CD14-positive monocyte (primary cell): ENCODE results near the gene SLC35F3. TPM values are rescaled to one million over a fixed set of nuclear protein-coding genes. Genes with fewer than 3 reads are reported as not detected.

Experiments
- DNase-seq, 3 donors: peaks; one replicate each; pipeline ENCODE4 v3.0.0-alpha.2; 2011 to 2022
- H2AFZ ChIP-seq: 2 replicates; pipeline ENCODE4 v1.6.0; 2012; ENCODE audit warnings: mild to moderate bottlenecking, low read depth, low read length, inconsistent platforms; ENCODE audit not compliant: insufficient read depth, poor library complexity, severe bottlenecking
- H3K27ac ChIP-seq, 2 donors: 1 replicate in 1 of 2; 2 replicates in 1 of 2; pipeline ENCODE4 v1.5.1; 2012 to 2013; ENCODE audit warnings: low read length in 2 of 2, control low read depth in 1 of 2, inconsistent platforms in 1 of 2, low read depth in 1 of 2, mild to moderate bottlenecking in 1 of 2
- H3K27me3 ChIP-seq, 2 donors: one replicate each; pipeline versions ENCODE4 v1.6.0 to v1.6.1; 2011 to 2013; ENCODE audit warnings: low read length in 2 of 2; ENCODE audit not compliant: control insufficient read depth in 2 of 2, insufficient read depth in 2 of 2
- H3K36me3 ChIP-seq, 2 donors: replicated peaks in 1 of 2; 1 replicate in 1 of 2; 2 replicates in 1 of 2; pipeline versions ENCODE4 v1.5.1 to v1.6.1; 2012 to 2013; ENCODE audit warnings: low read length in 2 of 2, control low read depth in 1 of 2, inconsistent platforms in 1 of 2, mild to moderate bottlenecking in 1 of 2; ENCODE audit not compliant: insufficient read depth in 2 of 2, control insufficient read depth in 1 of 2
- H3K4me1 ChIP-seq, 2 donors: 1 replicate in 1 of 2; 2 replicates in 1 of 2; pipeline versions ENCODE4 v1.5.1 to v1.6.1; 2012 to 2013; ENCODE audit warnings: low read length in 2 of 2, control low read depth in 1 of 2, inconsistent platforms in 1 of 2, mild to moderate bottlenecking in 1 of 2, moderate library complexity in 1 of 2; ENCODE audit not compliant: insufficient read depth in 2 of 2, control insufficient read depth in 1 of 2
- H3K4me2 ChIP-seq: replicated peaks from 2 replicates; pipeline ENCODE3; 2012; ENCODE audit warnings: low read length, moderate library complexity, mild to moderate bottlenecking; ENCODE audit not compliant: poor library complexity, severe bottlenecking; ENCODE audit errors: extremely low read depth
- H3K4me3 ChIP-seq, 3 experiments: fragments of 200-600 bp in 1 of 3; sonication (generic) in 1 of 3; replicated peaks in 1 of 3; 1 replicate in 2 of 3; 2 replicates in 1 of 3; pipeline ENCODE4 v1.5.1; 2011 to 2013; ENCODE audit warnings: low read length in 3 of 3, mild to moderate bottlenecking in 3 of 3, control low read depth in 2 of 3, low read depth in 2 of 3, inconsistent platforms in 1 of 3, moderate library complexity in 1 of 3
- H3K79me2 ChIP-seq: 2 replicates; pipeline ENCODE4 v1.6.0; 2012; ENCODE audit warnings: mild to moderate bottlenecking, control low read depth, inconsistent platforms, low read length, moderate library complexity; ENCODE audit not compliant: insufficient read depth
- H3K9ac ChIP-seq: 2 replicates; pipeline ENCODE4 v1.6.0; 2017; ENCODE audit warnings: low read length, mild to moderate bottlenecking; ENCODE audit not compliant: insufficient read depth, poor library complexity, severe bottlenecking
- H3K9me3 ChIP-seq, 2 donors: replicated peaks in 1 of 2; 1 replicate in 1 of 2; 2 replicates in 1 of 2; pipeline versions ENCODE4 v1.5.1 to v1.6.1; 2012 to 2013; ENCODE audit warnings: low read length in 2 of 2, control low read depth in 1 of 2; ENCODE audit not compliant: control insufficient read depth in 1 of 2, insufficient read depth in 1 of 2
- H4K20me1 ChIP-seq: 2 replicates; pipeline ENCODE4 v1.6.0; 2012; ENCODE audit warnings: mild to moderate bottlenecking, low read length, control low read depth, moderate library complexity; ENCODE audit not compliant: insufficient read depth
- H3K27ac Mint-ChIP-seq, 7 donors: one replicate each; pipeline ENCODE4 v1.8.0; 2020; ENCODE audit warnings: mild to moderate bottlenecking in 7 of 7, mixed read lengths in 7 of 7, moderate library complexity in 6 of 7, inconsistent platforms in 2 of 7
- H3K27me3 Mint-ChIP-seq, 3 donors: one replicate each; pipeline ENCODE4 v1.8.0; 2021 to 2022; ENCODE audit warnings: low read depth in 3 of 3, mild to moderate bottlenecking in 3 of 3, mixed read lengths in 3 of 3, moderate library complexity in 3 of 3, inconsistent platforms in 1 of 3
- H3K36me3 Mint-ChIP-seq, 2 donors: one replicate each; pipeline ENCODE4 v1.8.0; 2020; ENCODE audit warnings: mixed read lengths in 2 of 2, inconsistent platforms in 1 of 2, mild to moderate bottlenecking in 1 of 2
- H3K4me1 Mint-ChIP-seq: one replicate; pipeline ENCODE4 v1.8.0; 2020; ENCODE audit warnings: mild to moderate bottlenecking, mixed read lengths
- H3K4me3 Mint-ChIP-seq, 2 donors: one replicate each; pipeline ENCODE4 v1.8.0; 2020; ENCODE audit warnings: mild to moderate bottlenecking in 2 of 2, mixed read lengths in 2 of 2, moderate library complexity in 1 of 2
- H3K9me3 Mint-ChIP-seq, 7 donors: one replicate each; pipeline ENCODE4 v1.8.0; 2020 to 2022; ENCODE audit warnings: mixed read lengths in 7 of 7, mild to moderate bottlenecking in 6 of 7, moderate library complexity in 6 of 7, inconsistent platforms in 2 of 7
- CTCF ChIP-seq: fragments of 200-600 bp; IDR thresholded peaks from one replicate; pipeline ENCODE4 v1.8.0; 2022; ENCODE audit warnings: antibody characterized with exemption, mild to moderate bottlenecking
- WGBS: methylation state at CpG from one replicate; pipeline ENCODE4 v1.1.5; 2013; ENCODE audit warnings: missing lambda C conversion rate; ENCODE audit not compliant: insufficient coverage; 5-methylcytosine and 5-hydroxymethylcytosine counted together
- intact Hi-C, 2 donors: fragments of 100-400 bp; cut with micrococcal nuclease; formaldehyde crosslinking; loops; one replicate each; pipeline versions ENCODE4 v1.15.0 to v1.15.1; 2023
- polyA plus RNA-seq, 3 donors: library from polyadenylated mRNA; depleted of rRNA in 1 of 3; unstranded in 2 of 3; stranded (reverse) in 1 of 3; fragments of 300-500 nt in 2 of 3; fragments of >200 nt in 1 of 3; fragmentation: Illumina TruSeq in 2 of 3; gene quantifications; 1 replicate in 2 of 3; 2 replicates in 1 of 3; pipeline ENCODE4 v1.2.3, GENCODE V29; 2012 to 2021

Gene SLC35F3
- polyA plus RNA-seq, 3 donors, result 0.17 to 0.78 TPM; not detected in 1

DNA sequence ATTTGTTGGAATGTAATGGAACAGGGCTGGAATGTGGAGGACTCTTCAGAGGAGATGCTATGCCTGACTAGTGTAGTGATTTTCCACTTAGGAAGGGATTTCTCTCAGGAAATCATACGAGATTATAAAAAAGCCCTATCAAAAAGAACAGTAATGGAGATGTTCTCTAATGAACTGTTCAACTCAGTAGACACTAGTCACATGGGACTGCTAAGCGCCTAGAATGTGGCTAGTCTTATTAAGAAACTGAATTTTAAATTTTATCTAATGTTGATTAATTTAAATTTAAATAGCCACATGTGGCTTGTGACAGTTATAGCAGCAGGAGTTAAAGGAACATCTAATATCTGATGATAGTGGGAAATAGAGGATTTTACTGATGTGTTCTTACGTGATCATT lies 94.0 kb downstream of the SLC35F3 start:
- no peak overlapping the region for H3K9ac ChIP-seq
- no peak overlapping the region for H3K27ac Mint-ChIP-seq
- no peak for DNase-seq
- H3K4me3 Mint-ChIP-seq, result no peak overlapping the region
- no peak overlapping the region for H3K27ac ChIP-seq
- H3K27me3 Mint-ChIP-seq, result peaks cover 0 to 2% (median 2%) of the 10 kb centered on the region in 3 donors
- no peak for TF ChIP-seq CTCF
- no peaks in the 10 kb centered on the region for H3K27me3 ChIP-seq
- H3K79me2 ChIP-seq, result no peaks in the 10 kb centered on the region
- no peak overlapping the region for H3K4me2 ChIP-seq
- no CpG with 5 or more reads among the region's 3 CpGs for WGBS
- no peaks in the 10 kb centered on the region for H3K4me1 ChIP-seq
- H3K9me3 ChIP-seq, result no peaks in the 10 kb centered on the region
- no peaks in the 10 kb centered on the region for H4K20me1 ChIP-seq
- peaks cover 0 to 2% (median 0%) of the 10 kb centered on the region in 7 donors for H3K9me3 Mint-ChIP-seq
- H3K4me1 Mint-ChIP-seq, result no peaks in the 10 kb centered on the region
- intact Hi-C loops, result no loop called here
- no peaks in the 10 kb centered on the region for H3K36me3 ChIP-seq
- no peak overlapping the region for H2AFZ ChIP-seq
- H3K4me3 ChIP-seq, result no peak overlapping the region
- no peaks in the 10 kb centered on the region for H3K36me3 Mint-ChIP-seq

DNA sequence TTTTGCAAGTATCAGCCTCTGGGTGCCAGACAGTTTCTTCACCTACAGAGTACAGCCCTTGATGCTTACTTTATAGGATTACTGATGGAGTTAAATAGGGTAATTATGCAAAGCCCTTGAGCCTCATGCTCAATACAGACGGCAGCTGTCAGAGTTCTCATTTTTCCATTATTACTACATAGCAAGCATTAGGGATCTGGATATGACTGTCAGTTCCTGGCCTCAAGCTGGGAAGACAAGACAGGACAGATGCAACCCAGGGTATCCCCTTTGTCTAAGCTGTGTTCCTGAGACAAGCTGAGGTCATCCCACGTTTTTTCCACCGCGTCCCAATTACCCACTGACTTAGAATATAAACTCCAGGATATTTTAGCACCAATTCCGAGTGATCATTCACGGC lies 94.4 kb downstream of the SLC35F3 start:
- no peak overlapping the region for H3K4me2 ChIP-seq
- Mint-ChIP-seq H3K4me3 (no peak overlapping the region), H3K9me3 (peaks cover 0 to 2% (median 0%) of the 10 kb centered on the region in 7 donors), H3K4me1 (no peaks in the 10 kb centered on the region), H3K27ac (no peak overlapping the region), H3K36me3 (no peaks in the 10 kb centered on the region), H3K27me3 (peaks cover 0 to 2% (median 2%) of the 10 kb centered on the region in 3 donors)
- no peak for TF ChIP-seq CTCF
- no peaks in the 10 kb centered on the region for H3K27me3 ChIP-seq
- intact Hi-C loops, result no loop called here
- H3K4me1 ChIP-seq, result no peaks in the 10 kb centered on the region
- H3K79me2 ChIP-seq, result no peaks in the 10 kb centered on the region
- no peak overlapping the region for H3K9ac ChIP-seq
- DNase-seq, result no peak
- WGBS, result 92% methylated on average over 6 of the region's 6 CpGs
- H3K36me3 ChIP-seq, result no peaks in the 10 kb centered on the region
- H3K9me3 ChIP-seq, result no peaks in the 10 kb centered on the region
- H2AFZ ChIP-seq, result no peak overlapping the region
- no peak overlapping the region for H3K27ac ChIP-seq
- no peak overlapping the region for H3K4me3 ChIP-seq
- no peaks in the 10 kb centered on the region for H4K20me1 ChIP-seq
